ENCODE measurements around the gene SPIB.

DNA sequence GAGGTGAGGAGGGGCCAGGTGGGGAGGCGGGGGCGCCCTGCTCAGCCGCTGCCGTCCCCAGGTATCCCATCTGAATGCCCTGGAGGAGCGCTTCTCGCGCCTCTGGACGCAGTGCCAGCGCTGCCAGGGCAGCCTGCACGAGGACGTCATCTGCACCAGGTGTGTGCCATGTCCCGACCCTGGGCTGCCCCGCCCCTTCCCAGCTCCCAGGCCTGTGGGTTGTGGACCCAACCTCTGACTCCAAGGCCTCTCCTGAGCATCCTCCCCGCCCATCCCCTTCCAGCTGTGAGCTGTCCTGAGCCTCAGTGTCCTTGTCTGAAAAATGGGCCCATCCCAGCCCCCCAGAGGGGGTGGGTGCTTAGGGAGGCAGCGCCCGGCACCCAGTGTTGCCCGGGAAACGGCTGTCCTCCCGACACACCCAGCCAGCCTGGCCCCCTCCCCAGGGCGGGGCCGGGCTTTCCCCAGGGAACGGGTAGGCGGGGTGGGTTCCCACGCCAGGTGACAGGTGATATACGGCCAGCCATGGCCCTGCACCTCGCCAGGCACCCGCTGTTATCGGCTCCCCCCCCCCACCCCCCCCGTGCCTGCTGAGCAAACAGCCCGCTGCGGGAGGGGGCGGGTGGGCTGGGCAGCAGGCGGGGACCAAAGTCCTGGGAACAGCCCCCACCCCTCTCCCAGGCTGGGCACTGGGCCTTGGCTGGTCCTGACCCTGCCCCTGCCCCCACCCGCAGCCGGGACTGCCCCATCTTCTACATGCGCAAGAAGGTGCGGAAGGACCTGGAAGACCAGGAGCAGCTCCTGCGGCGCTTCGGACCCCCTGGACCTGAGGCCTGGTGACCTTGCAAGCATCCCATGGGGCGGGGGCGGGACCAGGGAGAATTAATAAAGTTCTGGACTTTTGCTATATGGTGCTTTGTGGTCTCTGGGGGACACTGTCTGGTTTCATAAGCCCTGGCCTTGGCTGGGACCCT lies 1.3 kb upstream of the SPIB start:
- TF ChIP-seq, protein P1, sequence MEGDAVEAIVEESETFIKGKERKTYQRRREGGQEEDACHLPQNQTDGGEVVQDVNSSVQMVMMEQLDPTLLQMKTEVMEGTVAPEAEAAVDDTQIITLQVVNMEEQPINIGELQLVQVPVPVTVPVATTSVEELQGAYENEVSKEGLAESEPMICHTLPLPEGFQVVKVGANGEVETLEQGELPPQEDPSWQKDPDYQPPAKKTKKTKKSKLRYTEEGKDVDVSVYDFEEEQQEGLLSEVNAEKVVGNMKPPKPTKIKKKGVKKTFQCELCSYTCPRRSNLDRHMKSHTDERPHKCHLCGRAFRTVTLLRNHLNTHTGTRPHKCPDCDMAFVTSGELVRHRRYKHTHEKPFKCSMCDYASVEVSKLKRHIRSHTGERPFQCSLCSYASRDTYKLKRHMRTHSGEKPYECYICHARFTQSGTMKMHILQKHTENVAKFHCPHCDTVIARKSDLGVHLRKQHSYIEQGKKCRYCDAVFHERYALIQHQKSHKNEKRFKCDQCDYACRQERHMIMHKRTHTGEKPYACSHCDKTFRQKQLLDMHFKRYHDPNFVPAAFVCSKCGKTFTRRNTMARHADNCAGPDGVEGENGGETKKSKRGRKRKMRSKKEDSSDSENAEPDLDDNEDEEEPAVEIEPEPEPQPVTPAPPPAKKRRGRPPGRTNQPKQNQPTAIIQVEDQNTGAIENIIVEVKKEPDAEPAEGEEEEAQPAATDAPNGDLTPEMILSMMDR (IDR thresholded peaks at IDR 0.05): no peak
- TF ChIP-seq POLR2AphosphoS5 (IDR thresholded peaks at IDR 0.05) (no peak), EP300 (IDR thresholded peaks at IDR 0.05) (no peak), POLR2A (IDR thresholded peaks at IDR 0.05) (no peak)

Measured in gastroesophageal sphincter (tissue), 3 donors.